Fibroblast of the aortic adventitia (primary cell): ENCODE measurements around the gene LITAFD. TPM values are rescaled to one million over a fixed set of nuclear protein-coding genes. Genes with fewer than 3 reads are reported as not detected.

Experiments used
- DNase-seq: peaks from one replicate; pipeline ENCODE4 v3.0.0-alpha.2; 2010; ENCODE audit warnings: low read depth
- H3K4me3 ChIP-seq: 2 replicates; pipeline ENCODE4 v1.5.1; 2011; ENCODE audit warnings: low read depth, mild to moderate bottlenecking, control low read depth, low read length, moderate library complexity
- total RNA-seq: library from RNA; depleted of rRNA; stranded (reverse); fragments of >200 nt; gene quantifications from 2 replicates; pipeline ENCODE4 v1.2.3, GENCODE V29; 2012; ENCODE audit warnings: low replicate concordance
- TF ChIP-seq, protein P1 (sequence below): IDR thresholded peaks from 2 replicates; pipeline ENCODE4 v1.5.1; 2011; ENCODE audit warnings: mild to moderate bottlenecking, low read length, control low read depth, inconsistent platforms; ENCODE audit not compliant: insufficient read depth

LITAFD gene
- total RNA-seq, 1 donor = not detected

DNA sequence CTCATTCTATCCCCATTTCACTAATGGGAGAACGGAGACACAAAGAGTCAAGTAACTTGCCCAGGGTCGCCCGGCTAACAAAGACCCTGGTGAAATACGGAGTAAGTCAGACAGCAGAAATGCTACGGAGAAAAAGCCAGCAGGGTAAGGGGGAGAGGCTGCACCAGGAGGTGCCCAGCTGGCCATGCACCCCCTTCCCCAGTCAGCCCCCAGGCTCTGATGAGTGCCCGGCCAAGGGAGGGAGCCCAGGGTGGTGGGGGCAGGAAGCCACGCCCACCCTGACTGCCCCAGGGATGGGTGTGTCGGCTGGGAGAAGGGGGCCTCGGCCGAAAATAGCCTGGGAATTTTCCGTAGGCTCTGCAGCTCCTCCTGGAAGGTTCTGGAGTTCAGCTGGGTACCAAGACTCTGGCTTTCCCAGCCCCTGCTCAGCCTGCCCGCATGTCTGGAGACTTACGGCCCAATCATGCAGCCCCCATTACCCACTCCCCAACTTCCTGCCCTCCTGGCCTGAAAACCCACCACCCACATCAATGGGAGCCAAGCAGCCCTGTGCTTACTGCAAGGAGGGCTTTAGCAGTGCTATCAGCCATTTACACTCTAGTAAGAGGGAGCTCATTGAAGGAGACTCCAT lies 17.6 kb upstream of the LITAFD start:
- TF ChIP-seq, protein P1, sequence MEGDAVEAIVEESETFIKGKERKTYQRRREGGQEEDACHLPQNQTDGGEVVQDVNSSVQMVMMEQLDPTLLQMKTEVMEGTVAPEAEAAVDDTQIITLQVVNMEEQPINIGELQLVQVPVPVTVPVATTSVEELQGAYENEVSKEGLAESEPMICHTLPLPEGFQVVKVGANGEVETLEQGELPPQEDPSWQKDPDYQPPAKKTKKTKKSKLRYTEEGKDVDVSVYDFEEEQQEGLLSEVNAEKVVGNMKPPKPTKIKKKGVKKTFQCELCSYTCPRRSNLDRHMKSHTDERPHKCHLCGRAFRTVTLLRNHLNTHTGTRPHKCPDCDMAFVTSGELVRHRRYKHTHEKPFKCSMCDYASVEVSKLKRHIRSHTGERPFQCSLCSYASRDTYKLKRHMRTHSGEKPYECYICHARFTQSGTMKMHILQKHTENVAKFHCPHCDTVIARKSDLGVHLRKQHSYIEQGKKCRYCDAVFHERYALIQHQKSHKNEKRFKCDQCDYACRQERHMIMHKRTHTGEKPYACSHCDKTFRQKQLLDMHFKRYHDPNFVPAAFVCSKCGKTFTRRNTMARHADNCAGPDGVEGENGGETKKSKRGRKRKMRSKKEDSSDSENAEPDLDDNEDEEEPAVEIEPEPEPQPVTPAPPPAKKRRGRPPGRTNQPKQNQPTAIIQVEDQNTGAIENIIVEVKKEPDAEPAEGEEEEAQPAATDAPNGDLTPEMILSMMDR = no peak
- H3K4me3 ChIP-seq = no peak overlapping the region
- DNase-seq = no peak

- H3K4me3 ChIP-seq = no peak overlapping the region
- DNase-seq = no peak
- TF ChIP-seq, protein P1 = no peak
These were observed 16.8 kb upstream of the LITAFD start for GRCh38 chr16:8865145-8865882.

- DNase-seq = peak; percentile 48
- H3K4me3 ChIP-seq = peak overlapping the region; percentile 72
- TF ChIP-seq, protein P1 = no peak
These were observed 15.8 kb upstream of the LITAFD start for GRCh38 chr16:8866118-8866883.

- peak overlapping the region; percentile 72 for H3K4me3 ChIP-seq
- TF ChIP-seq, protein P1 = no peak
- no peak for DNase-seq
These were observed 15.3 kb upstream of the LITAFD start for GRCh38 chr16:8866884-8867215.

DNA sequence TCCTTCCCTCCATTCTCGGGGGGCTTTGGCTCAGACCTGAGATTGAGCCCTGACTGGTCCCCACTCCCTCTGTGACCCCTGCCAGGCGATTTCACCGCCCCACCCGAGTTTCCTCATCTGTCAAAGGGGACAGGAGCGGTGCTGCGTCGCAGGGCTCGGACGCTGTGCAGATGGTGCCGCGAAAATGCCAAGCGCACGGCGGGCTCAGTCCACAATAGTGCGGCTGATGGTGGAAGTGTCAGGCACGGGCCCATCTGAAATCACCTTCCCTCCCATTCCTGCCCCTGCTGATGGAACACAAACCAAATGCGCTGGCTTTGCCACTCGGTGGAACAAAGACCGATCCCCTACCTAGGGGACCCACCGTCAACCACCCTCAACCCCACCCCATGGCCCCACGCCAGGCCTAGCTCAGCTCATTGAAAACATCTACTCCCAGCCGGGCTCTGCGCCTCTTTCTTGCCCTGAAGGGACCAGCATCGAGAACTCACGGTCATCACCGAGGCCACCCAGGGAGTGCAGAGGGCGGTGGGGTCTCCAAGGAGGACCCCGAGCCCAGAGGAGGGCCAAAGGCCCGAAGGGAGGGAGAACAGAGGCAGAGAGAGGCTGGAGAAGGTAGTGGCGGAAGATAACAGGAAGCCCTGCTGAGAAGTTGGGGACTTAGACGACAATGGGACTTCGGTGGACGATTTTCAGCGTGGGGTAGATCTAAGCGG lies 14.8 kb upstream of the LITAFD start:
- no peak for DNase-seq
- TF ChIP-seq, protein P1 = no peak
- peak overlapping the region; percentile 72 for H3K4me3 ChIP-seq

GRCh38 chr16:8867932-8868415 lies 14.2 kb upstream of the LITAFD start:
- peak overlapping the region; percentile 72 for H3K4me3 ChIP-seq
- TF ChIP-seq, protein P1 = no peak
- no peak for DNase-seq
